B cell (primary cell): ENCODE measurements around the gene UBA1. TPM values are rescaled to one million over a fixed set of nuclear protein-coding genes. Genes with fewer than 3 reads are reported as not detected.

Source experiments
- ATAC-seq: fragments of 200-7000 bp; cut with Tn5 transposase; one replicate; pipeline ENCODE4 v1.10.0; 2021; ENCODE audit warnings: low read depth, mild to moderate bottlenecking, moderate number of reproducible peaks, moderate library complexity
- CTCF ChIA-PET: fragments of 350-600 bp; sonication (Branson Sonifier 250); formaldehyde crosslinking; loops from one replicate; lab custom pipeline; 2021; ENCODE audit warnings: antibody characterized with exemption, inconsistent platforms; lab: Charles Lee
- POLR2A ChIA-PET: fragments of 350-600 bp; sonication (Branson Sonifier 250); formaldehyde crosslinking; loops from one replicate; lab custom pipeline; 2021; ENCODE audit warnings: antibody characterized with exemption; lab: Charles Lee
- DNase-seq: peaks from one replicate; pipeline ENCODE4 v3.0.0; 2013
- H2AFZ ChIP-seq: 2 replicates; pipeline ENCODE4 v1.6.1; 2012; ENCODE audit warnings: mild to moderate bottlenecking, low read depth, low read length; ENCODE audit not compliant: insufficient read depth, poor library complexity, severe bottlenecking
- H3K27ac ChIP-seq, 2 donors: 1 replicate in 1 of 2; 2 replicates in 1 of 2; pipeline ENCODE4 v1.5.1; 2012 to 2013; ENCODE audit warnings: low read length in 2 of 2, mild to moderate bottlenecking in 2 of 2, moderate library complexity in 1 of 2
- H3K27me3 ChIP-seq, 4 experiments: fragments of 200-600 bp in 1 of 4; sonication (generic) in 1 of 4; replicated peaks in 1 of 4; 1 replicate in 2 of 4; 2 replicates in 2 of 4; pipeline versions ENCODE4 v1.6.1 to v1.7.0; 2013 to 2016; ENCODE audit warnings: low read length in 3 of 4, mild to moderate bottlenecking in 2 of 4, mixed read lengths in 1 of 4, moderate library complexity in 1 of 4; ENCODE audit not compliant: insufficient read depth in 4 of 4, control insufficient read depth in 3 of 4; ENCODE audit errors: control extremely low read depth in 1 of 4
- H3K36me3 ChIP-seq, 2 experiments: replicated peaks in 1 of 2; 1 replicate in 1 of 2; 2 replicates in 1 of 2; pipeline versions ENCODE4 v1.6.1 to v1.7.1; 2013; ENCODE audit warnings: low read length in 1 of 2; ENCODE audit not compliant: insufficient read depth in 2 of 2, control insufficient read depth in 1 of 2; ENCODE audit errors: control extremely low read depth in 1 of 2, extremely low read depth in 1 of 2
- H3K4me1 ChIP-seq, 2 donors: fragments of 200-600 bp in 1 of 2; sonication (generic) in 1 of 2; 1 replicate in 1 of 2; 2 replicates in 1 of 2; pipeline versions ENCODE4 v1.5.1 to v1.6.1; 2013 to 2017; ENCODE audit warnings: low read length in 2 of 2; ENCODE audit not compliant: control insufficient read depth in 2 of 2, insufficient read depth in 2 of 2
- H3K4me2 ChIP-seq: replicated peaks from 2 replicates; pipeline ENCODE3; 2012; ENCODE audit warnings: mild to moderate bottlenecking, low read depth, low read length; ENCODE audit not compliant: poor library complexity, severe bottlenecking
- H3K4me3 ChIP-seq, 5 experiments: fragments of 200-600 bp in 1 of 5; sonication (generic) in 1 of 5; 1 replicate in 3 of 5; 2 replicates in 2 of 5; pipeline versions ENCODE4 v1.5.1 to v1.7.0; 2011 to 2016; ENCODE audit warnings: low read length in 4 of 5, mild to moderate bottlenecking in 4 of 5, low read depth in 2 of 5, control low read depth in 1 of 5, moderate library complexity in 1 of 5; ENCODE audit not compliant: insufficient read depth in 1 of 5; ENCODE audit errors: control extremely low read depth in 1 of 5, extremely low read depth in 1 of 5
- H3K79me2 ChIP-seq: fragments of 200-600 bp; sonication (generic); one replicate; pipeline ENCODE4 v1.6.0; 2016; ENCODE audit warnings: low read length; ENCODE audit not compliant: control insufficient read depth, insufficient read depth
- H3K9ac ChIP-seq: fragments of 200-600 bp; sonication (generic); 2 replicates; pipeline ENCODE4 v1.6.1; 2017; ENCODE audit warnings: mild to moderate bottlenecking, low read length, moderate library complexity
- H3K9me3 ChIP-seq, 3 donors: one replicate each; pipeline versions ENCODE4 v1.6.1 to v1.7.1; 2013; ENCODE audit warnings: low read length in 2 of 3; ENCODE audit not compliant: control insufficient read depth in 2 of 3, insufficient read depth in 1 of 3; ENCODE audit errors: control extremely low read depth in 1 of 3
- H4K20me1 ChIP-seq: 2 replicates; pipeline ENCODE4 v1.6.0; 2012; ENCODE audit warnings: mild to moderate bottlenecking, low read length; ENCODE audit not compliant: insufficient read depth, control insufficient read depth, poor library complexity, severe bottlenecking
- H3K27ac Mint-ChIP-seq: one replicate; pipeline ENCODE4 v1.8.0; 2021; ENCODE audit warnings: mixed read lengths
- H3K27me3 Mint-ChIP-seq: one replicate; pipeline ENCODE4 v1.8.0; 2021; ENCODE audit warnings: mixed read lengths
- H3K4me1 Mint-ChIP-seq: one replicate; pipeline ENCODE4 v1.8.0; 2021; ENCODE audit warnings: mixed read lengths
- H3K4me3 Mint-ChIP-seq: one replicate; pipeline ENCODE4 v1.8.0; 2021; ENCODE audit warnings: mixed read lengths
- H3K9me3 Mint-ChIP-seq: one replicate; pipeline ENCODE4 v1.8.0; 2022; ENCODE audit warnings: mixed read lengths; ENCODE audit not compliant: insufficient read depth
- CTCF ChIP-seq: fragments of 200-600 bp; IDR thresholded peaks from one replicate; pipeline ENCODE4 v1.8.0; 2022; ENCODE audit warnings: antibody characterized with exemption, mild to moderate bottlenecking
- EZH2 ChIP-seq: IDR thresholded peaks from 2 replicates; pipeline ENCODE4 v1.6.1; 2012; ENCODE audit warnings: borderline replicate concordance, low read depth, mild to moderate bottlenecking, moderate library complexity, low read length; ENCODE audit not compliant: insufficient read depth, poor library complexity, severe bottlenecking
- WGBS: methylation state at CpG from one replicate; pipeline ENCODE4 v1.1.5; 2013; ENCODE audit warnings: missing lambda C conversion rate; ENCODE audit not compliant: insufficient coverage; 5-methylcytosine and 5-hydroxymethylcytosine counted together
- intact Hi-C: fragments of 100-400 bp; cut with micrococcal nuclease; formaldehyde crosslinking; loops from one replicate; pipeline ENCODE4 v1.10.0; 2022
- polyA plus RNA-seq: library from polyadenylated mRNA; depleted of rRNA; stranded (reverse); fragments of >200 nt; gene quantifications from 2 replicates; pipeline ENCODE4 v1.2.3, GENCODE V29; 2012
- total RNA-seq, 2 donors: library from RNA; stranded (reverse); fragments of 120-200 nt in 1 of 2; gene quantifications; 1 replicate in 1 of 2; 2 replicates in 1 of 2; pipeline versions ENCODE4 v1.2.3 to v1.2.4, GENCODE V29; 2013 to 2022

Gene UBA1
- total and polyA plus RNA-seq, 2 donors (not counting 1 experiment from before 2014, with no cell fraction given), result 166 to 211 TPM

DNA sequence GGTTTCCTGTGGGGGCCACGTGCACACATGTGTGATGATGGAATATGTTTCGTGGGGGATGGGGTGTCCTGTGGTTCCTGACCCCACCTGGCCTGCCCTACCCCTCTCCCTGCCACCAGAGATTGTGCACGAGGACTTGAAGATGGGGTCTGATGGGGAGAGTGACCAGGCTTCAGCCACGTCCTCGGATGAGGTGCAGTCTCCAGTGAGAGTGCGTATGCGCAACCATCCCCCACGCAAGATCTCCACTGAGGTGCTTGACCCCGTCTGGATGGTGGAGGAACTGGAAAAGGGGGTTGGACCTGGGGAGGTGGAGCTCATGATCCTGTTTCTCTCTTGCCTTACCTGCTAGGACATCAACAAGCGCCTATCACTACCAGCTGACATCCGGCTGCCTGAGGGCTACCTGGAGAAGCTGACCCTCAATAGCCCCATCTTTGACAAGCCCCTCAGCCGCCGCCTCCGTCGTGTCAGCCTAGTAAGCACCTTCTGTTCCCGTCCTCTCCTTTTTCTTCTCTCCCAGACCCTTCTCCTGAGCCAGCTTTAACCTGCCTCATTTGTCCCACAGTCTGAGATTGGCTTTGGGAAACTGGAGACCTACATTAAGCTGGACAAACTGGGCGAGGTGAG, 30.8 kb downstream of the UBA1 start:
- H3K27me3 Mint-ChIP-seq, result no peaks in the 10 kb centered on the region
- H3K36me3 ChIP-seq, result peaks cover 0 to 42% of the 10 kb centered on the region in 2 experiments

GRCh38 chrX:47224896-47225290, 31.3 kb downstream of the UBA1 start:
- ATAC-seq (no peak), DNase-seq (no peak)
- intact Hi-C loops, result no loop called here
- TF ChIP-seq CTCF (no peak), EZH2 (no peak)
- peaks cover 10 to 13% of the 10 kb centered on the region in 2 donors for H3K4me1 ChIP-seq
- H4K20me1 ChIP-seq, result peaks cover 28% of the 10 kb centered on the region
- WGBS, result 100% methylated on average over 1 of the region's 4 CpGs
- no peak overlapping the region for H3K4me3 ChIP-seq
- no peak overlapping the region for H3K4me2 ChIP-seq
- no peak overlapping the region for H3K9ac ChIP-seq
- H3K79me2 ChIP-seq, result peaks cover 16% of the 10 kb centered on the region
- H2AFZ ChIP-seq, result no peak overlapping the region
- POLR2A ChIA-PET, result no interaction called here
- H3K9me3 ChIP-seq, result no peaks in the 10 kb centered on the region
- no peak overlapping the region for H3K4me3 Mint-ChIP-seq
- no peaks in the 10 kb centered on the region for H3K27me3 Mint-ChIP-seq
- no peak overlapping the region for H3K27ac Mint-ChIP-seq
- H3K27ac ChIP-seq, result no peak overlapping the region
- H3K4me1 Mint-ChIP-seq, result peaks cover 18% of the 10 kb centered on the region
- no peaks in the 10 kb centered on the region for H3K9me3 Mint-ChIP-seq
- CTCF ChIA-PET, result no interaction called here
- peaks cover 0 to 42% of the 10 kb centered on the region in 2 experiments for H3K36me3 ChIP-seq
- no peaks in the 10 kb centered on the region for H3K27me3 ChIP-seq

More for the DNA sequence above, 30.8 kb downstream of the UBA1 start:
- no peak for TF ChIP-seq CTCF
- ATAC-seq (no peak), DNase-seq (no peak)
- Mint-ChIP-seq H3K27ac (no peak overlapping the region), H3K4me1 (peaks cover 23% of the 10 kb centered on the region), H3K9me3 (no peaks in the 10 kb centered on the region), H3K4me3 (no peak overlapping the region)
- H3K4me3 ChIP-seq, result no peak overlapping the region
- intact Hi-C loops, result no loop called here
- no peak overlapping the region for H3K4me2 ChIP-seq
- 100% methylated on average over 1 of the region's 17 CpGs for WGBS
- ChIA-PET POLR2A (no interaction called here), CTCF (no interaction called here)
- H3K9ac ChIP-seq, result no peak overlapping the region
- peaks cover 34% of the 10 kb centered on the region for H4K20me1 ChIP-seq
- H3K4me1 ChIP-seq, result peaks cover 16 to 18% of the 10 kb centered on the region in 2 donors
- no peaks in the 10 kb centered on the region for H3K27me3 ChIP-seq
- H3K27ac ChIP-seq, result no peak overlapping the region
- H2AFZ ChIP-seq, result no peak overlapping the region
- peaks cover 21% of the 10 kb centered on the region for H3K79me2 ChIP-seq
- no peaks in the 10 kb centered on the region for H3K9me3 ChIP-seq
